GM12878 (cell line): ENCODE results near the gene HS1BP3. TPM values are rescaled to one million over a fixed set of nuclear protein-coding genes. Genes with fewer than 3 reads are reported as not detected.

Experiments
- ATAC-seq: fragments of 200-7000 bp; cut with Tn5 transposase; 3 replicates; pipeline ENCODE4 v1.9.1; 2020; ENCODE audit warnings: mild to moderate bottlenecking, moderate library complexity
- BruUV-seq: library from RNA; stranded (reverse); fragments of 400-500 nt; replicated peaks from 2 replicates; lab custom pipeline; 2021; lab: Mats Ljungman, UMichigan
- CTCF ChIA-PET: fragments of 300-600 bp; sonication (Branson Sonifier 250); formaldehyde crosslinking; extraction: SDS; loops from one replicate; lab custom pipeline; 2021; ENCODE audit warnings: inconsistent platforms; lab: Yijun Ruan, JAX
- POLR2A ChIA-PET: fragments of 350-600 bp; formaldehyde crosslinking; extraction: SDS; loops from one replicate; lab custom pipeline; 2021; ENCODE audit warnings: inconsistent platforms; lab: Charles Lee
- RAD21 ChIA-PET: fragments of 300-600 bp; sonication (Branson Sonifier 250); formaldehyde crosslinking; loops from one replicate; lab custom pipeline; 2023; ENCODE audit warnings: antibody characterized with exemption; ENCODE audit not compliant: unreplicated experiment; lab: Charles Lee
- SMC1A ChIA-PET: fragments of 300-600 bp; sonication (Branson Sonifier 250); formaldehyde crosslinking; loops from one replicate; lab custom pipeline; 2023; ENCODE audit not compliant: unreplicated experiment, uncharacterized antibody; lab: Charles Lee
- DNase-seq: peaks from one replicate; pipeline ENCODE4 v3.0.0-alpha.2; 2011; ENCODE audit warnings: low read depth, low spot score
- FAIRE-seq: peaks from 3 replicates; lab custom pipeline; 2011; peaks lifted over from hg19 to GRCh38; lab: Jason Lieb, UNC
- H2AFZ ChIP-seq: 2 replicates; pipeline ENCODE4 v1.6.0; 2011; ENCODE audit warnings: low read depth, low read length, control low read depth; ENCODE audit not compliant: control insufficient read depth
- H3K27ac ChIP-seq: 2 replicates; pipeline ENCODE4 v1.5.1; 2011; ENCODE audit warnings: control low read depth; ENCODE audit not compliant: control insufficient read depth, insufficient read depth
- H3K27me3 ChIP-seq, 2 experiments: replicated peaks in 1 of 2; 2 replicates each; pipeline versions ENCODE4 v1.6.0 to v1.6.1; 2011; ENCODE audit warnings: low read length in 1 of 2; ENCODE audit not compliant: control insufficient read depth in 2 of 2, insufficient read depth in 2 of 2
- H3K36me3 ChIP-seq, 2 experiments: 2 replicates each; pipeline ENCODE4 v1.5.1; 2011; ENCODE audit warnings: low read length in 1 of 2; ENCODE audit not compliant: control insufficient read depth in 2 of 2, insufficient read depth in 2 of 2
- H3K4me1 ChIP-seq: 2 replicates; pipeline ENCODE4 v1.6.1; 2011; ENCODE audit warnings: mild to moderate bottlenecking, low read length, moderate library complexity, mixed read lengths; ENCODE audit not compliant: control insufficient read depth, insufficient read depth
- H3K4me2 ChIP-seq: 2 replicates; pipeline ENCODE4 v1.6.0; 2011; ENCODE audit warnings: control low read depth; ENCODE audit not compliant: control insufficient read depth, insufficient read depth
- H3K4me3 ChIP-seq: fragments of 200-600 bp; sonication (generic); 2 replicates; pipeline ENCODE4 v1.5.1; 2016
- H3K79me2 ChIP-seq: 2 replicates; pipeline ENCODE4 v1.6.0; 2011; ENCODE audit warnings: low read length; ENCODE audit not compliant: control insufficient read depth, insufficient read depth
- H3K9ac ChIP-seq: 2 replicates; pipeline ENCODE4 v1.8.0; 2011; ENCODE audit warnings: low read length, control low read depth, mixed read lengths; ENCODE audit not compliant: control insufficient read depth, insufficient read depth
- H3K9me3 ChIP-seq: replicated peaks from 3 replicates; pipeline ENCODE4 v1.5.1; 2011; ENCODE audit warnings: mild to moderate bottlenecking, low read length; ENCODE audit not compliant: control insufficient read depth, insufficient read depth
- H4K20me1 ChIP-seq: 2 replicates; pipeline ENCODE4 v1.6.0; 2011; ENCODE audit not compliant: control insufficient read depth, insufficient read depth
- BMI1 ChIP-seq: fragments of 450-650 bp; IDR thresholded peaks from 2 replicates; pipeline ENCODE4 v1.6.1; 2016; ENCODE audit warnings: mild to moderate bottlenecking, moderate library complexity, borderline replicate concordance
- CHD1 ChIP-seq: IDR thresholded peaks from 2 replicates; pipeline ENCODE4 v1.6.1; 2012; ENCODE audit warnings: low read depth, low read length, improper control_type of control experiment
- CHD4 ChIP-seq: fragments of 200-600 bp; sonication (generic); IDR thresholded peaks from 2 replicates; pipeline ENCODE4 v1.6.1; 2016; ENCODE audit warnings: mild to moderate bottlenecking
- IRF4 ChIP-seq: IDR thresholded peaks from 2 replicates; pipeline ENCODE4 v1.6.1; 2011; ENCODE audit warnings: low read depth, low read length
- MXI1 ChIP-seq: fragments of 150-350 bp; IDR thresholded peaks from 2 replicates; pipeline ENCODE4 v1.6.1; 2011; ENCODE audit warnings: low read depth, mild to moderate bottlenecking, inconsistent platforms, low read length, improper control_type of control experiment
- NBN ChIP-seq: fragments of 450-650 bp; IDR thresholded peaks from 2 replicates; pipeline ENCODE4 v1.6.1; 2016
- NFXL1 ChIP-seq: fragments of 450-650 bp; IDR thresholded peaks from 2 replicates; pipeline ENCODE4 v1.6.1; 2017; ENCODE audit warnings: antibody characterized with exemption, mild to moderate bottlenecking, borderline replicate concordance
- PAX5 ChIP-seq: IDR thresholded peaks from 2 replicates; pipeline ENCODE4 v1.6.1; 2011; ENCODE audit warnings: low read depth, low read length, borderline replicate concordance
- PML ChIP-seq: IDR thresholded peaks from 2 replicates; pipeline ENCODE4 v1.6.1; 2012; ENCODE audit warnings: low read length, inconsistent platforms
- RFX5 ChIP-seq: IDR thresholded peaks from 2 replicates; pipeline ENCODE4 v1.6.1; 2011; ENCODE audit warnings: low read depth, low read length, improper control_type of control experiment
- SIN3A ChIP-seq: IDR thresholded peaks from 2 replicates; pipeline ENCODE4 v1.6.1; 2012; ENCODE audit warnings: low read depth, low read length, improper control_type of control experiment
- SMARCA5 ChIP-seq: fragments of 450-650 bp; IDR thresholded peaks from 2 replicates; pipeline ENCODE4 v1.6.1; 2017; ENCODE audit warnings: mild to moderate bottlenecking
- SPI1 ChIP-seq: IDR thresholded peaks from 2 replicates; pipeline ENCODE4 v1.6.1; 2011; ENCODE audit warnings: low read depth, mild to moderate bottlenecking, low read length, moderate library complexity, borderline replicate concordance; ENCODE audit not compliant: insufficient read depth
- SREBF2 ChIP-seq: IDR thresholded peaks from 2 replicates; pipeline ENCODE4 v1.6.1; 2012; ENCODE audit warnings: mild to moderate bottlenecking, low read length
- ZNF24 ChIP-seq: fragments of 450-650 bp; IDR thresholded peaks from 2 replicates; pipeline ENCODE4 v1.6.1; 2017; ENCODE audit warnings: antibody characterized with exemption, mild to moderate bottlenecking
- WGBS: methylation state at CpG from one replicate; pipeline ENCODE4 v1.1.6; 2016; ENCODE audit warnings: low lambda C conversion rate; ENCODE audit not compliant: insufficient replicate concordance, insufficient coverage; ENCODE audit errors: missing lambda C conversion rate; 5-methylcytosine and 5-hydroxymethylcytosine counted together
- in situ Hi-C: fragments of 300-500 bp; cut with MboI; formaldehyde crosslinking; loops from 9 replicates; pipeline ENCODE4 v1.14.3; 2018; ENCODE audit warnings: mixed read lengths
- intact Hi-C: fragments of 100-400 bp; cut with micrococcal nuclease; formaldehyde crosslinking; loops from one replicate; pipeline ENCODE4 v1.14.2; 2022; ENCODE audit not compliant: unreplicated experiment
- polyA plus RNA-seq, 11 experiments: library from polyadenylated mRNA; depleted of rRNA in 4 of 11; unstranded in 6 of 11; stranded (reverse) in 5 of 11; fragments of >200 nt; fragmentation: Nextera tagmentation in 4 of 11; fragmentation: Illumina TruSeq in 1 of 11; extraction: Ambion mirVana in 4 of 11; extraction: Trizol in 1 of 11; gene quantifications; 1 replicate in 1 of 11; 2 replicates in 10 of 11; pipeline versions ENCODE4 v1.2.1 to v1.2.3, GENCODE V29; 2011 to 2016; ENCODE audit warnings: inconsistent platforms in 2 of 11, missing spikeins in 2 of 11, low read depth in 1 of 11
- total RNA-seq, 4 experiments: library from RNA; depleted of rRNA in 3 of 4; stranded (reverse); fragments of >200 nt in 3 of 4; fragmentation: Illumina TruSeq in 1 of 4; extraction: Trizol in 1 of 4; gene quantifications; 2 replicates each; pipeline versions ENCODE4 v1.2.1 to v1.2.3, GENCODE V29; 2013 to 2021
- TF ChIP-seq, protein P1 (sequence below): fragments of 450-650 bp; IDR thresholded peaks from 2 replicates; pipeline ENCODE4 v1.6.1; 2017; ENCODE audit warnings: mild to moderate bottlenecking
- TF ChIP-seq, protein P2 (sequence below): fragments of 150-350 bp; IDR thresholded peaks from 2 replicates; pipeline ENCODE4 v1.6.1; 2016; ENCODE audit warnings: low read depth, low read length

HS1BP3 gene
- total and polyA plus RNA-seq, 10 of the 15 experiments (the other 5 are each of a cell fraction or from before 2014, with no cell fraction given): 0.47 to 7.2 (median 4.6) TPM

DNA sequence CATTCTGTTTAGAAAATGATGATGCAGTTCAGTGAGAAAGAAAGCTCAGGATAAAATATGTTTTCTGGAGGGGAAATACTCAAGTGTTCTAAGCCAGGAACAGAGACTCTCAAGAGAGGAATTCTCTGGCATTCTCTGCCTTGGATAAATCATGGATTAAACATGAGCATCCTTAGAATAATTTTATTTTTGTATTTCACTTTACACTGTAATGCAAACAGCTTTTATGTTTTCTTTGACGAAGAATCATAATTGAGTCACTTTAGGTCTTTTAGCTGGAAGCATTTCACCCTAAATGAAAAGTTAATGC, 27.1 kb upstream of the HS1BP3 start:
- H3K4me1 ChIP-seq: peaks cover 37% of the 10 kb centered on the region
- in situ Hi-C loops: no loop called here
- no peak overlapping the region for H3K4me3 ChIP-seq
- no peaks in the 10 kb centered on the region for H3K9me3 ChIP-seq
- no peaks in the 10 kb centered on the region for H3K79me2 ChIP-seq
- no TSS peak for BruUV-seq
- RAD21 ChIA-PET: interaction anchor here (1.0 to 2.9 kb wide), 6 partner anchors 16 to 287 kb away, joined by 3 to 9 read pairs (median 4); no protein-coding TSS in a partner anchor
- WGBS: 42% methylated on average over 1 of the region's 1 CpG
- no peak overlapping the region for H2AFZ ChIP-seq
- H3K27ac ChIP-seq: peak overlapping the region; percentile 69
- TF ChIP-seq IRF4 (no peak), SIN3A (no peak), ZNF24 (no peak), CHD1 (no peak), BMI1 (no peak), MXI1 (no peak), NFXL1 (no peak), PAX5 (no peak), SREBF2 (no peak), PML (no peak), CHD4 (no peak), RFX5 (no peak), SPI1 (no peak), SMARCA5 (no peak), NBN (no peak)
- TF ChIP-seq, protein P1, sequence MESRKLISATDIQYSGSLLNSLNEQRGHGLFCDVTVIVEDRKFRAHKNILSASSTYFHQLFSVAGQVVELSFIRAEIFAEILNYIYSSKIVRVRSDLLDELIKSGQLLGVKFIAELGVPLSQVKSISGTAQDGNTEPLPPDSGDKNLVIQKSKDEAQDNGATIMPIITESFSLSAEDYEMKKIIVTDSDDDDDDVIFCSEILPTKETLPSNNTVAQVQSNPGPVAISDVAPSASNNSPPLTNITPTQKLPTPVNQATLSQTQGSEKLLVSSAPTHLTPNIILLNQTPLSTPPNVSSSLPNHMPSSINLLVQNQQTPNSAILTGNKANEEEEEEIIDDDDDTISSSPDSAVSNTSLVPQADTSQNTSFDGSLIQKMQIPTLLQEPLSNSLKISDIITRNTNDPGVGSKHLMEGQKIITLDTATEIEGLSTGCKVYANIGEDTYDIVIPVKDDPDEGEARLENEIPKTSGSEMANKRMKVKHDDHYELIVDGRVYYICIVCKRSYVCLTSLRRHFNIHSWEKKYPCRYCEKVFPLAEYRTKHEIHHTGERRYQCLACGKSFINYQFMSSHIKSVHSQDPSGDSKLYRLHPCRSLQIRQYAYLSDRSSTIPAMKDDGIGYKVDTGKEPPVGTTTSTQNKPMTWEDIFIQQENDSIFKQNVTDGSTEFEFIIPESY: no peak
- TF ChIP-seq, protein P2, sequence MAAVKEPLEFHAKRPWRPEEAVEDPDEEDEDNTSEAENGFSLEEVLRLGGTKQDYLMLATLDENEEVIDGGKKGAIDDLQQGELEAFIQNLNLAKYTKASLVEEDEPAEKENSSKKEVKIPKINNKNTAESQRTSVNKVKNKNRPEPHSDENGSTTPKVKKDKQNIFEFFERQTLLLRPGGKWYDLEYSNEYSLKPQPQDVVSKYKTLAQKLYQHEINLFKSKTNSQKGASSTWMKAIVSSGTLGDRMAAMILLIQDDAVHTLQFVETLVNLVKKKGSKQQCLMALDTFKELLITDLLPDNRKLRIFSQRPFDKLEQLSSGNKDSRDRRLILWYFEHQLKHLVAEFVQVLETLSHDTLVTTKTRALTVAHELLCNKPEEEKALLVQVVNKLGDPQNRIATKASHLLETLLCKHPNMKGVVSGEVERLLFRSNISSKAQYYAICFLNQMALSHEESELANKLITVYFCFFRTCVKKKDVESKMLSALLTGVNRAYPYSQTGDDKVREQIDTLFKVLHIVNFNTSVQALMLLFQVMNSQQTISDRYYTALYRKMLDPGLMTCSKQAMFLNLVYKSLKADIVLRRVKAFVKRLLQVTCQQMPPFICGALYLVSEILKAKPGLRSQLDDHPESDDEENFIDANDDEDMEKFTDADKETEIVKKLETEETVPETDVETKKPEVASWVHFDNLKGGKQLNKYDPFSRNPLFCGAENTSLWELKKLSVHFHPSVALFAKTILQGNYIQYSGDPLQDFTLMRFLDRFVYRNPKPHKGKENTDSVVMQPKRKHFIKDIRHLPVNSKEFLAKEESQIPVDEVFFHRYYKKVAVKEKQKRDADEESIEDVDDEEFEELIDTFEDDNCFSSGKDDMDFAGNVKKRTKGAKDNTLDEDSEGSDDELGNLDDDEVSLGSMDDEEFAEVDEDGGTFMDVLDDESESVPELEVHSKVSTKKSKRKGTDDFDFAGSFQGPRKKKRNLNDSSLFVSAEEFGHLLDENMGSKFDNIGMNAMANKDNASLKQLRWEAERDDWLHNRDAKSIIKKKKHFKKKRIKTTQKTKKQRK: no peak
- CTCF ChIA-PET: interaction anchor here (0.6 to 7.4 kb wide), 9 partner anchors 16 to 295 kb away, joined by 3 to 82 read pairs (median 5); partner anchors contain the start of gene HS1BP3
- H3K36me3 ChIP-seq: no peaks in the 10 kb centered on the region; a peak in 2 of 4 replicates
- ATAC-seq: no peak
- intact Hi-C loops: no loop called here
- H3K27me3 ChIP-seq: no peaks in the 10 kb centered on the region; a peak in 1 of 4 replicates
- peak overlapping the region; percentile 80 for H3K4me2 ChIP-seq
- POLR2A ChIA-PET: no interaction called here
- H4K20me1 ChIP-seq: no peaks in the 10 kb centered on the region
- peak overlapping the region; percentile 19; the same call in 1 of the 2 replicates for H3K9ac ChIP-seq
- SMC1A ChIA-PET: interaction anchor here (1.5 to 2.8 kb wide), 5 partner anchors 10 to 284 kb away, joined by 4 to 9 read pairs (median 6); no protein-coding TSS in a partner anchor
- FAIRE-seq: no peak
- no peak for DNase-seq
